ENCODE data around the gene CYBC1.
"Not testable (repeated sequence)": the region's sequence is repeated elsewhere in the genome, so short reads cannot be mapped to it uniquely, and the experiment has no call there.

The CYBC1 gene

GRCh38 chr17:82477934-82478333 lies 27.4 kb upstream of the CYBC1 start:
- no peak for DNase-seq

GRCh38 chr17:82475458-82475857 lies 24.9 kb upstream of the CYBC1 start:
- DNase-seq, result no peak

- DNase-seq, result no peak
These were observed 23.9 kb upstream of the CYBC1 start for GRCh38 chr17:82474223-82475010.

- no peak for DNase-seq
These were observed 19.5 kb upstream of the CYBC1 start for GRCh38 chr17:82470065-82470464.

- DNase-seq, result no peak
These were observed 18.1 kb upstream of the CYBC1 start for GRCh38 chr17:82468692-82469091.

GRCh38 chr17:82465023-82465603 lies 14.6 kb upstream of the CYBC1 start:
- DNase-seq, result no peak

GRCh38 chr17:82464567-82464929 lies 14.0 kb upstream of the CYBC1 start:
- DNase-seq, result no peak

- no peak for DNase-seq
These were observed 13.5 kb upstream of the CYBC1 start for GRCh38 chr17:82463925-82464566.

- no peak for DNase-seq
These were observed 12.8 kb upstream of the CYBC1 start for GRCh38 chr17:82463391-82463790.

GRCh38 chr17:82461827-82462524 lies 11.4 kb upstream of the CYBC1 start:
- no peak for DNase-seq

GRCh38 chr17:82459936-82460335 lies 9.4 kb upstream of the CYBC1 start:
- not testable (repeated sequence) for DNase-seq

- DNase-seq, result no peak
These were observed 8.4 kb upstream of the CYBC1 start for GRCh38 chr17:82458885-82459424.

GRCh38 chr17:82458179-82458884 lies 7.8 kb upstream of the CYBC1 start, which contains the start of gene NARF:
Gene NARF, plus strand, starts transcription at chr17:82458741. Its CDS starts 63 bp downstream, at chr17:82458804.
- peak; percentile 84 for DNase-seq

GRCh38 chr17:82457929-82458178 lies 7.3 kb upstream of the CYBC1 start:
- peak; percentile 70 for DNase-seq

GRCh38 chr17:82457073-82457928 lies 6.7 kb upstream of the CYBC1 start:
- DNase-seq, result no peak

GRCh38 chr17:82453706-82454105 lies 3.2 kb upstream of the CYBC1 start:
- not testable (repeated sequence) for DNase-seq

- DNase-seq, result not testable (repeated sequence)
These were observed 2.6 kb upstream of the CYBC1 start for GRCh38 chr17:82453151-82453550.

GRCh38 chr17:82452162-82452561 lies 1.6 kb upstream of the CYBC1 start:
- DNase-seq, result no peak

- no peak for DNase-seq
These were observed 632 bp downstream of the CYBC1 start for GRCh38 chr17:82449883-82450356.

GRCh38 chr17:82449131-82449882 lies 1.2 kb downstream of the CYBC1 start:
- DNase-seq, result peak; percentile 47

GRCh38 chr17:82447876-82448275 lies 2.7 kb downstream of the CYBC1 start:
- no peak for DNase-seq

Measured in DMS79 treated with DMSO at 0.1 percent for 48 hours (cell line).